Hepatic stellate cell (primary cell): Measurements from ENCODE around the gene CDCA7.
"Not testable (repeated sequence)": the region's sequence is repeated elsewhere in the genome, so short reads cannot be mapped to it uniquely, and the experiment has no call there.

Source experiments
- DNase-seq: peaks from one replicate; pipeline ENCODE4 v3.0.0; 2011; ENCODE audit warnings: low spot score

The CDCA7 gene

GRCh38 chr2:173404841-173405750 is 50.4 kb downstream of the CDCA7 start:
- DNase-seq, result no peak

DNA sequence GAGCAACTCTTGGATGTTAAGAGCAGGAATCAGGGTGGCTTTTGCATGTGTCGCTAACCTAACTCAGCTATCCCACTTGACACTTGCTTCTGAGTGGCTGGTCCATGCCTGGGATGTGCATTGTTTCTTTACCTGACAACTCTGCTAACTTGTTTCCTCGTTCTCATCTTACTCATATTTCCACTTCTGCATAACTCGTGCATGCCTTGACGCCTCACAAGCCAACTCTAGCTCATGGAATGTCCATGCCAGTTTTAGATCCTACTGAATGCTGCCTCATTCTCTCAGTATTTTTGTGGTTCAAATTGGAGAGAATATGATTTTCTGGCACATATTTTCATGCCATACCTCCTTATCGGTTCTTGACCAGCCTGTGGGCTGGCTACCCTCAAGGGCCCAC is 52.5 kb downstream of the CDCA7 start:
- no peak for DNase-seq

DNA sequence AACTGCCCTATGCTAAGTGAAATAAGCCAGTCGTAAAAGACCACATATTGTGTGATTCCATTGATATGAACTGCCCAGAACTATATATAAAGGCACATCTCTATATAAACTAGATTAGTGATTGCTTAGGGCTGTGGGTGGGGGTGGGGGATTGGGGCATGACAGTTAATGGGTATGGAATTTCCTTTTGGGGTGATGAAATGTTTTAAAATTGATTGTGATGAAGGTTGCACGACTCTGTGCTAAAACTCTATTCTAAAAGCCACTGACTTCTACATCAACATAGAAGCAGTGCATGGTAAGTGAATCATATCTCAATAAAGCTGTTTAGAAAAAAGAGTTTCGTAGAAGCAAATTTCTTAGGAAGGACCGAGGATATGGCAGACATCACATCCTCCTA is 53.0 kb downstream of the CDCA7 start:
- DNase-seq, result no peak

GRCh38 chr2:173410579-173410978 is 55.9 kb downstream of the CDCA7 start:
- no peak for DNase-seq

GRCh38 chr2:173412628-173413027 is 58.0 kb downstream of the CDCA7 start:
- DNase-seq, result no peak

- DNase-seq, result no peak
Measured at GRCh38 chr2:173414823-173415322, 60.2 kb downstream of the CDCA7 start.

DNA sequence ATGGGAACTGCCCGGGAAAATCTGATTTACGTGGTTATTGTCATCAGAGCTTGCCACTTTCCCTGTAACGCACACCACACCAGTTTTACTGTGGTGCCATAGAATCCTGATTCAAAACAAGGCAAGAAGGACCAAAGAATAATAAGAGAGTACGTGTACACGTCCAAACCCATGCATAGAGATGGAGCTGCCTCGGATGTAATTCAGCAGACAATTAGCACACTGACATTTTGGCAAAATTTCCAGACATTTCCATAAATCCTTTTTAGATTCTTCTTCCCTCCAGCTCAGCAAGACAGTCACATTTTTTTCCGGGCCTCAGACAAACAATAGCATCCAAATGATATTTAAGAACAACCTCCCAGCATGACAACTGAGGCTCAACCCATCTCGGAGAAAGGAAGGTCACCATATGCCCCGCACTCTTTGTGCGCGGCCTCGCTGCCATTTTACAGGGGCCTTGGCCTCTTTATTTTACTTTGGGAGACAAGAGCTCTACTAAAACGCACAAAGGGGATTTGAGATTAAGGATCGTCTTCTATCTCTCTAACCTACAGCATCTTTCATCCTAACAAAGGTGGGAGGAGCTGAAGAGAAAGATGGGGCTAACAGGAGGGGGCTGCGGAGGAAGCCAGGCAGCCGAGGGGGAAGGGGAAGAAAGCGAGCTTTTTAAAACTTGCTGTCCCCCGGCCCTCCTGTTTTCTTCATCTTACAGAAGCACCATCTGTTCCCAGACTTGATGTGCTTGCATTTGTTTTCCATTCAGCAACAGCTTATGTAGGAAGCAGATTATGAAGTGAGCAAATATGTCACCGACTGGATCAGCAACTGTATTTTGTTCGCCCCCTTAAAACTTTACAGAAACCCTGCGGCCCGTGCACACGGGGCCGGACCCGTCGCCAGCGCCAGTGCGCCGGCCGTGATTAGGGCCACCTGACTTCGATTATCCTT is 61.0 kb downstream of the CDCA7 start:
- no peak for DNase-seq

GRCh38 chr2:173416415-173417152 is 61.9 kb downstream of the CDCA7 start:
- not testable (repeated sequence) for DNase-seq

- DNase-seq, result no peak
Measured at GRCh38 chr2:173417341-173417740, 62.7 kb downstream of the CDCA7 start.

GRCh38 chr2:173417802-173418201 is 63.1 kb downstream of the CDCA7 start:
- no peak for DNase-seq
